Measurements from ENCODE around the gene MELK. TPM values are rescaled to one million over a fixed set of nuclear protein-coding genes. Genes with fewer than 3 reads are reported as not detected.
"Not testable (repeated sequence)": the region's sequence is repeated elsewhere in the genome, so short reads cannot be mapped to it uniquely, and the experiment has no call there.

Gene MELK
- total and polyA plus RNA-seq, 10 of the 15 experiments (the other 5 are each of a cell fraction or from before 2014, with no cell fraction given), result 38.7 to 80.3 (median 51.6) TPM

DNA sequence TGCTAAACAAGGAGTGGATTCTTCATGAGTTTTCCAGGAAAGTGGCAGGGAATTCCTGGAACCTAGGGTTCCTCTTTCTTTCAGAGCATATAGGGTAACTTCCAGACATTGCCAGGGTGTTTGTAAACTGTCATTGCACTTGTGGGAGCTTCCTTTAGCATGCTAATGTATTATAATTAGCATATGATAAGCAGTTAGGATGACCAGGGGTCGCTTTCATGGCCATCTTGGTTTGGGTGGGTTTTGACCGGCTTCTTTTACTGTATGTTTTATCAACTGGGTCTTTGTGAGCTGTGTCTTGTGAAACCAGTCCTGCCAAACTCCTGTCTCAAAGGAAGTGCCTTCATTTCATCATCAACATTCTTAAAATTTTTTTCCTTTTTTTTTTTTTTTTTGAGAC is 11.9 kb upstream of the MELK start (continued):
- TF ChIP-seq, protein P1, sequence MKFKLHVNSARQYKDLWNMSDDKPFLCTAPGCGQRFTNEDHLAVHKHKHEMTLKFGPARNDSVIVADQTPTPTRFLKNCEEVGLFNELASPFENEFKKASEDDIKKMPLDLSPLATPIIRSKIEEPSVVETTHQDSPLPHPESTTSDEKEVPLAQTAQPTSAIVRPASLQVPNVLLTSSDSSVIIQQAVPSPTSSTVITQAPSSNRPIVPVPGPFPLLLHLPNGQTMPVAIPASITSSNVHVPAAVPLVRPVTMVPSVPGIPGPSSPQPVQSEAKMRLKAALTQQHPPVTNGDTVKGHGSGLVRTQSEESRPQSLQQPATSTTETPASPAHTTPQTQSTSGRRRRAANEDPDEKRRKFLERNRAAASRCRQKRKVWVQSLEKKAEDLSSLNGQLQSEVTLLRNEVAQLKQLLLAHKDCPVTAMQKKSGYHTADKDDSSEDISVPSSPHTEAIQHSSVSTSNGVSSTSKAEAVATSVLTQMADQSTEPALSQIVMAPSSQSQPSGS (IDR thresholded peaks at IDR 0.05; ENCODE audit: low read length), result no peak
- TF ChIP-seq, protein P2, sequence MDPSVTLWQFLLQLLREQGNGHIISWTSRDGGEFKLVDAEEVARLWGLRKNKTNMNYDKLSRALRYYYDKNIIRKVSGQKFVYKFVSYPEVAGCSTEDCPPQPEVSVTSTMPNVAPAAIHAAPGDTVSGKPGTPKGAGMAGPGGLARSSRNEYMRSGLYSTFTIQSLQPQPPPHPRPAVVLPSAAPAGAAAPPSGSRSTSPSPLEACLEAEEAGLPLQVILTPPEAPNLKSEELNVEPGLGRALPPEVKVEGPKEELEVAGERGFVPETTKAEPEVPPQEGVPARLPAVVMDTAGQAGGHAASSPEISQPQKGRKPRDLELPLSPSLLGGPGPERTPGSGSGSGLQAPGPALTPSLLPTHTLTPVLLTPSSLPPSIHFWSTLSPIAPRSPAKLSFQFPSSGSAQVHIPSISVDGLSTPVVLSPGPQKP (IDR thresholded peaks at IDR 0.05; ENCODE audit: low read depth, low read length), result no peak
- TF ChIP-seq, protein P3, sequence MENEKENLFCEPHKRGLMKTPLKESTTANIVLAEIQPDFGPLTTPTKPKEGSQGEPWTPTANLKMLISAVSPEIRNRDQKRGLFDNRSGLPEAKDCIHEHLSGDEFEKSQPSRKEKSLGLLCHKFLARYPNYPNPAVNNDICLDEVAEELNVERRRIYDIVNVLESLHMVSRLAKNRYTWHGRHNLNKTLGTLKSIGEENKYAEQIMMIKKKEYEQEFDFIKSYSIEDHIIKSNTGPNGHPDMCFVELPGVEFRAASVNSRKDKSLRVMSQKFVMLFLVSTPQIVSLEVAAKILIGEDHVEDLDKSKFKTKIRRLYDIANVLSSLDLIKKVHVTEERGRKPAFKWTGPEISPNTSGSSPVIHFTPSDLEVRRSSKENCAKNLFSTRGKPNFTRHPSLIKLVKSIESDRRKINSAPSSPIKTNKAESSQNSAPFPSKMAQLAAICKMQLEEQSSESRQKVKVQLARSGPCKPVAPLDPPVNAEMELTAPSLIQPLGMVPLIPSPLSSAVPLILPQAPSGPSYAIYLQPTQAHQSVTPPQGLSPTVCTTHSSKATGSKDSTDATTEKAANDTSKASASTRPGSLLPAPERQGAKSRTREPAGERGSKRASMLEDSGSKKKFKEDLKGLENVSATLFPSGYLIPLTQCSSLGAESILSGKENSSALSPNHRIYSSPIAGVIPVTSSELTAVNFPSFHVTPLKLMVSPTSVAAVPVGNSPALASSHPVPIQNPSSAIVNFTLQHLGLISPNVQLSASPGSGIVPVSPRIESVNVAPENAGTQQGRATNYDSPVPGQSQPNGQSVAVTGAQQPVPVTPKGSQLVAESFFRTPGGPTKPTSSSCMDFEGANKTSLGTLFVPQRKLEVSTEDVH (IDR thresholded peaks at IDR 0.05; ENCODE audit: low read depth, partially characterized antibody), result no peak

DNA sequence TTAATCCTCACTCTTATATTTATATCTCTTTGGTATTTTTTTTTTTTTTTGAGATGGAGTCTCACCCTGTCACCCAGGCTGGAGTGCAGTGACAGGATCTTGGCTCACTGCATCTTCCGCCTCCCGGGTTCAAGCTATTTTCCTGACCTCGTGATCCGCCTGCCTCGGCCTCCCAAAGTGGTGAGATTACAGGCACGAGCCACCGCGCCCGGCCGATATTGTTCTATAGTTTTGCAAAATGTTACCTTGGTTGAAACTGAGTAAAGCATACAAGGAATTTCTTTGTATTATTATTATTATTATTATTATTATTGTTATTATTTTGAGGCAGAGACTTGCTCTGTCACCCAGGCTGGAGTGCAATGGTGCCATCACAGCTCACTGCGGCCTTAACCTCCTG is 9.9 kb upstream of the MELK start:
- H3K79me2 ChIP-seq (ENCODE audit: control insufficient read depth, insufficient read depth, low read length); DNase-seq (ENCODE audit: low read depth, low spot score); H3K9me3 ChIP-seq (replicated peaks; ENCODE audit: control insufficient read depth, insufficient read depth, low read length); FAIRE-seq; H3K4me2 ChIP-seq (ENCODE audit: control insufficient read depth, insufficient read depth); RAD21 ChIA-PET (ENCODE audit: unreplicated experiment); H2AFZ ChIP-seq (ENCODE audit: control insufficient read depth, low read depth, low read length); intact Hi-C loops (cut with micrococcal nuclease; ENCODE audit: unreplicated experiment); H3K4me1 ChIP-seq (ENCODE audit: control insufficient read depth, insufficient read depth, low read length); POLR2A ChIA-PET; H3K36me3 ChIP-seq (ENCODE audit: control insufficient read depth in 2 of 2, insufficient read depth in 2 of 2, low read length in 1 of 2); BruUV-seq (replicated peaks); H3K4me3 ChIP-seq; ATAC-seq; in situ Hi-C loops (cut with MboI); H3K27me3 ChIP-seq (replicated peaks in 1 of 2; ENCODE audit: control insufficient read depth in 2 of 2, insufficient read depth in 2 of 2, low read length in 1 of 2); H3K9ac ChIP-seq (ENCODE audit: control insufficient read depth, insufficient read depth, low read length); H4K20me1 ChIP-seq (ENCODE audit: control insufficient read depth, insufficient read depth); H3K27ac ChIP-seq (ENCODE audit: control insufficient read depth, insufficient read depth): not testable (repeated sequence)
- ChIA-PET CTCF (interaction anchor here (16.4 kb wide), 1 partner anchor 158 kb away, joined by 421 read pairs; the partner anchor contains the start of gene RNF38), SMC1A (ENCODE audit: uncharacterized antibody, unreplicated experiment) (interaction anchor here (1.4 to 1.5 kb wide), 2 partner anchors 9 to 155 kb away, joined by 6 to 9 read pairs; no protein-coding TSS in a partner anchor)
- 73% methylated on average over 11 of the region's 11 CpGs for WGBS (ENCODE audit: insufficient coverage, insufficient replicate concordance, low lambda C conversion rate, missing lambda C conversion rate)

Data from GM12878 (cell line).